Measurements from ENCODE around the gene LKAAEAR1. TPM values are rescaled to one million over a fixed set of nuclear protein-coding genes. Genes with fewer than 3 reads are reported as not detected.

The LKAAEAR1 gene
- total RNA-seq, 2 donors from 2014 or later = not detected

DNA sequence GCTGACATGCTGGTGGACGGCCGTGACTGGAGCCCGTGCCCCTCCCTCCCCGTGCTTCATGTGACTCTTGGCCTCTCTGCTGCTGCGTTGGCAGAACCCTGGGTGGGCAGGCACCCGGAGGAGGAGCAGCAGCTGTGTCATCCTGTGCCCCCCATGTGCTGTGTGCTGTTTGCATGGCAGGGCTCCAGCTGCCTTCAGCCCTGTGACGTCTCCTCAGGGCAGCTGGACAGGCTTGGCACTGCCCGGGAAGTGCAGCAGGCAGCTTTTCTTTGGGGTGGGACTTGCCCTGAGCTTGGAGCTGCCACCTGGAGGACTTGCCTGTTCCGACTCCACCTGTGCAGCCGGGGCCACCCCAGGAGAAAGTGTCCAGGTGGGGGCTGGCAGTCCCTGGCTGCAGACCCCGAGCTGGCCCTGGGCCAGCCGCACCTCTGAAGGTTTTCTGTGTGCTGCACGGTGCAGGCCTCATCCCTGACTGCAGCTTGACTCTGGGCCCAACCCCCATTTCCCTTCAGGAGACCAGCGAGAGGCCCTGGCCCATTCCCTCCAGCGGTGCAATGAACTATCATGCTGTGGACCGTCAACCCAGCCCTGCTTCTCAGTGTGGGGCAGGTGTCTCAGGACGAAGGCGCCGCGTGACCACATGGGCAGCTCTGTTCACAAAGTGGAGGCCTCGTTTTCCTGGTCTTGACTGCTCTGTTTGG is 15.0 kb upstream of the LKAAEAR1 start:
- Histone ChIP-seq H3K27ac (no peak overlapping the region), H3K27me3 (no peaks in the 10 kb centered on the region)
- no peak for DNase-seq (ENCODE audit: low spot score)

DNA sequence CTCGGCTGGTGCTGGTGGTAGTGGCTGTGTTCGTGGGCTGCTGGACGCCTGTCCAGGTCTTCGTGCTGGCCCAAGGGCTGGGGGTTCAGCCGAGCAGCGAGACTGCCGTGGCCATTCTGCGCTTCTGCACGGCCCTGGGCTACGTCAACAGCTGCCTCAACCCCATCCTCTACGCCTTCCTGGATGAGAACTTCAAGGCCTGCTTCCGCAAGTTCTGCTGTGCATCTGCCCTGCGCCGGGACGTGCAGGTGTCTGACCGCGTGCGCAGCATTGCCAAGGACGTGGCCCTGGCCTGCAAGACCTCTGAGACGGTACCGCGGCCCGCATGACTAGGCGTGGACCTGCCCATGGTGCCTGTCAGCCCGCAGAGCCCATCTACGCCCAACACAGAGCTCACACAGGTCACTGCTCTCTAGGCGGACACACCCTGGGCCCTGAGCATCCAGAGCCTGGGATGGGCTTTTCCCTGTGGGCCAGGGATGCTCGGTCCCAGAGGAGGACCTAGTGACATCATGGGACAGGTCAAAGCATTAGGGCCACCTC is 14.3 kb upstream of the LKAAEAR1 start:
- H3K27ac ChIP-seq = no peak overlapping the region
- no peaks in the 10 kb centered on the region for H3K27me3 ChIP-seq

More for the DNA sequence above, 15.0 kb upstream of the LKAAEAR1 start:
- no peaks in the 10 kb centered on the region for H3K36me3 ChIP-seq
- H3K9me3 ChIP-seq = no peaks in the 10 kb centered on the region
- no peak overlapping the region for H3K4me3 ChIP-seq
- TF ChIP-seq, protein P1, sequence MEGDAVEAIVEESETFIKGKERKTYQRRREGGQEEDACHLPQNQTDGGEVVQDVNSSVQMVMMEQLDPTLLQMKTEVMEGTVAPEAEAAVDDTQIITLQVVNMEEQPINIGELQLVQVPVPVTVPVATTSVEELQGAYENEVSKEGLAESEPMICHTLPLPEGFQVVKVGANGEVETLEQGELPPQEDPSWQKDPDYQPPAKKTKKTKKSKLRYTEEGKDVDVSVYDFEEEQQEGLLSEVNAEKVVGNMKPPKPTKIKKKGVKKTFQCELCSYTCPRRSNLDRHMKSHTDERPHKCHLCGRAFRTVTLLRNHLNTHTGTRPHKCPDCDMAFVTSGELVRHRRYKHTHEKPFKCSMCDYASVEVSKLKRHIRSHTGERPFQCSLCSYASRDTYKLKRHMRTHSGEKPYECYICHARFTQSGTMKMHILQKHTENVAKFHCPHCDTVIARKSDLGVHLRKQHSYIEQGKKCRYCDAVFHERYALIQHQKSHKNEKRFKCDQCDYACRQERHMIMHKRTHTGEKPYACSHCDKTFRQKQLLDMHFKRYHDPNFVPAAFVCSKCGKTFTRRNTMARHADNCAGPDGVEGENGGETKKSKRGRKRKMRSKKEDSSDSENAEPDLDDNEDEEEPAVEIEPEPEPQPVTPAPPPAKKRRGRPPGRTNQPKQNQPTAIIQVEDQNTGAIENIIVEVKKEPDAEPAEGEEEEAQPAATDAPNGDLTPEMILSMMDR (IDR thresholded peaks at IDR 0.05) = no peak
- peaks cover 0 to 12% of the 10 kb centered on the region in 2 donors for H3K4me1 ChIP-seq

DNA sequence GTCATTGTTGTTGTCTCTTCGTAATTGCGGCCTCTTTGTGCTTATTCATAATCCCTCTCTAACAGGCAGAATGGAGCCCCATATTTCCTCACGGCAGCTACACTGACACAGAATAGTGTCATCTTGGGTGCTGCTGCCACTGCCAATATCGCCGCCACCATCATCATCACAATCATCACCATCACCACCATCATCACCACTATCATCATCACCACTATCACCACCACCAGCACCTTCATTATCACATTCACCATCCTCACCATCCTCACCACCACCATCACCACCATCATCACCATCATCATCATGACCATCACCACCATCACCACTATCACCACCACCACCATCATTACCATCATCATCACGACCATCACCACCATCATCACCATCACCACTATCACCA is 12.3 kb upstream of the LKAAEAR1 start:
- no peak for DNase-seq (ENCODE audit: low spot score)
- TF ChIP-seq, protein P1 (IDR thresholded peaks at IDR 0.05) = no peak
- Histone ChIP-seq H3K9me3 (no peaks in the 10 kb centered on the region), H3K27ac (no peak overlapping the region), H3K27me3 (no peaks in the 10 kb centered on the region), H3K4me3 (no peak overlapping the region), H3K4me1 (no peaks in the 10 kb centered on the region), H3K36me3 (no peaks in the 10 kb centered on the region)

More for the DNA sequence above, 14.3 kb upstream of the LKAAEAR1 start:
- Histone ChIP-seq H3K9me3 (no peaks in the 10 kb centered on the region), H3K4me3 (no peak overlapping the region), H3K36me3 (no peaks in the 10 kb centered on the region), H3K4me1 (peaks cover 0 to 12% of the 10 kb centered on the region in 2 donors)
- TF ChIP-seq, protein P1 (IDR thresholded peaks at IDR 0.05) = no peak
- DNase-seq (ENCODE audit: low spot score) = no peak

DNA sequence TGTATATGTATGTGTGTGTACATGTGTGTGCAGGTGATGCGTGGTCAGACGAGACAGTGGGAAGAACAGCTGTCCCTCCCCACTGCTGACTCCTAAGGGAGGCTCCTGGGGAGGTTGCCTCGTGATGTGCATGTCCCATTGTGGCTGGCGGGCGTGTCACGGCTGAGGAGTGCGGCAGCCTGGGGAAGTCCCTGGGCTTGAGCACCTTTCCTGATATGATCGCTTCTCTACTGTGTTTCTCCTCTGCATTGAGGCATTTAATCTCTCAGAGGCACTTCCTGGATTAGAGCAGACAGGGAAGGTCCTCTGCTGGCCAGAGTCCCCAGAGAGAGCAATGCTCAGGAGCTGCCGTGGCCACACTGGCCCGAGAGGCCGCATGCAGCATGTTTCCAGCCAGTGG is 11.7 kb upstream of the LKAAEAR1 start:
- H3K9me3 ChIP-seq = no peaks in the 10 kb centered on the region
- H3K4me1 ChIP-seq = no peaks in the 10 kb centered on the region
- DNase-seq (ENCODE audit: low spot score) = no peak
- H3K27ac ChIP-seq = no peak overlapping the region
- no peak overlapping the region for H3K4me3 ChIP-seq
- no peaks in the 10 kb centered on the region for H3K36me3 ChIP-seq
- TF ChIP-seq, protein P1 (IDR thresholded peaks at IDR 0.05) = no peak
- no peaks in the 10 kb centered on the region for H3K27me3 ChIP-seq

DNA sequence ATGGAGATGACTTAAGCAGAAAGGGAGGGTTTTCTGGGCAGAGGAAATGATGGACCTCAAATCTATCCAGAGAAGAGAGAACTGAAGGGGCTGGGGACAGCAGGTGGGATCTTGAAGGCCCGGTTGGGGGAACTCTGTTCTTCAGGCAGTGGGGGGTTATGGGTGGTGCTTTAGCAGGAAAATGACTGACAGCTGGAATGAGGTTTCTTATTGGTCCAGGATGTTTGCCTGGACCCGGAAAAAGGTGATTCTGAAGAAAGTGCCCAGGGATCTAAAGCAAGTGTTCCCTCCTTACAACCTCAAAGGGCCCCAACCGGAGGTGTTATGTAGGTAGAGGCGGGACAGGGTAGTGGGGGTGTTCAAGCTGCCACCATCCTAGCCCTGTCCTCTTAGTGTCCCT is 11.3 kb upstream of the LKAAEAR1 start:
- H3K36me3 ChIP-seq = no peaks in the 10 kb centered on the region
- no peak overlapping the region for H3K27ac ChIP-seq
- H3K9me3 ChIP-seq = no peaks in the 10 kb centered on the region
- no peak overlapping the region for H3K4me3 ChIP-seq
- TF ChIP-seq, protein P1 (IDR thresholded peaks at IDR 0.05) = no peak
- no peaks in the 10 kb centered on the region for H3K4me1 ChIP-seq
- no peaks in the 10 kb centered on the region for H3K27me3 ChIP-seq
- DNase-seq (ENCODE audit: low spot score) = no peak
